ENCODE data around the gene NLGN1.
A peak's percentile ranks its signal among the peaks of the same experiment; 100 is the strongest.

The NLGN1 gene

DNA sequence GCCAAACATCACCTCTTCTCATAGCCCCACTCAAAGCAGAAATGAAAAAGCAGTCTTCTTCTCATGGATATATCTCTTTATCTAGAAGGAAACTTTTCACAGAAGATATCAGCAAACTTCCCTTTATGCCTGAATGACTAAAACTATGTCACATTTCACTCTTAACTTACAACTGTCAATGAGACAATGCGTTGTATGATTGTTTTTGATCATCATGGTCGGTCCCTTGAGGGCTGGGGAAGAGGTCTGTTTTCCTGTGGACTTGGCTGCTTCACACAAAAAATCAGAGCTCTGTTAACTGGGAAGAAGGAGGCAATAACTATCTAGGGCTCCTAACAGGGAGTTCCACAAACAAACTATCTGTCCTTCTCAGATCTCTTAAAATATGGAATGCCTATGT is 5.1 kb downstream of the NLGN1 start:
- DNase-seq (ENCODE audit: low read depth): no peak
- H3K4me3 ChIP-seq (ENCODE audit: control insufficient read depth, low read depth, low read length): no peak overlapping the region
- TF ChIP-seq, protein P1, sequence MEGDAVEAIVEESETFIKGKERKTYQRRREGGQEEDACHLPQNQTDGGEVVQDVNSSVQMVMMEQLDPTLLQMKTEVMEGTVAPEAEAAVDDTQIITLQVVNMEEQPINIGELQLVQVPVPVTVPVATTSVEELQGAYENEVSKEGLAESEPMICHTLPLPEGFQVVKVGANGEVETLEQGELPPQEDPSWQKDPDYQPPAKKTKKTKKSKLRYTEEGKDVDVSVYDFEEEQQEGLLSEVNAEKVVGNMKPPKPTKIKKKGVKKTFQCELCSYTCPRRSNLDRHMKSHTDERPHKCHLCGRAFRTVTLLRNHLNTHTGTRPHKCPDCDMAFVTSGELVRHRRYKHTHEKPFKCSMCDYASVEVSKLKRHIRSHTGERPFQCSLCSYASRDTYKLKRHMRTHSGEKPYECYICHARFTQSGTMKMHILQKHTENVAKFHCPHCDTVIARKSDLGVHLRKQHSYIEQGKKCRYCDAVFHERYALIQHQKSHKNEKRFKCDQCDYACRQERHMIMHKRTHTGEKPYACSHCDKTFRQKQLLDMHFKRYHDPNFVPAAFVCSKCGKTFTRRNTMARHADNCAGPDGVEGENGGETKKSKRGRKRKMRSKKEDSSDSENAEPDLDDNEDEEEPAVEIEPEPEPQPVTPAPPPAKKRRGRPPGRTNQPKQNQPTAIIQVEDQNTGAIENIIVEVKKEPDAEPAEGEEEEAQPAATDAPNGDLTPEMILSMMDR (conservative IDR thresholded peaks at IDR 0.05; ENCODE audit: control insufficient read depth, insufficient read depth, low read depth, low read length): no peak

DNA sequence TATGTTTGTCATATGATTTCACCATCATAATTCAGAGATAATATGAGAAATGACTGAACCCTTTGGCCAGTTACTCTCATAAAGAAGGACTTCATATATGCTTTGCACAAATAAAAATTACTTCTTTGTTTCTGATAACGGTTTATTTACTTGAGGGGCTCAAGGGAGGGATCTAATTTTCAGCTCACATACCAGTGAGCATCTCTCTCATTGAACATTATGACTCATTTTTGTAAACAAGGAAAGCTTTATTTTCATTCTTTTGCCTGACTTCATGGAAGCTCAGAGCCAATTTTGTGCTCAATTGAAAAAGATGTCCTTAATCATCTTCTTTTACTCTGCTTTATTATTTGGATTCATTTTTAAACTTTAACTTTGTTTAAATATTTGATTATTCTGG is 5.8 kb downstream of the NLGN1 start:
- peak; percentile 7 for DNase-seq (ENCODE audit: low read depth)
- TF ChIP-seq, protein P1 (conservative IDR thresholded peaks at IDR 0.05; ENCODE audit: control insufficient read depth, insufficient read depth, low read depth, low read length): no peak
- no peak overlapping the region for H3K4me3 ChIP-seq (ENCODE audit: control insufficient read depth, low read depth, low read length)

DNA sequence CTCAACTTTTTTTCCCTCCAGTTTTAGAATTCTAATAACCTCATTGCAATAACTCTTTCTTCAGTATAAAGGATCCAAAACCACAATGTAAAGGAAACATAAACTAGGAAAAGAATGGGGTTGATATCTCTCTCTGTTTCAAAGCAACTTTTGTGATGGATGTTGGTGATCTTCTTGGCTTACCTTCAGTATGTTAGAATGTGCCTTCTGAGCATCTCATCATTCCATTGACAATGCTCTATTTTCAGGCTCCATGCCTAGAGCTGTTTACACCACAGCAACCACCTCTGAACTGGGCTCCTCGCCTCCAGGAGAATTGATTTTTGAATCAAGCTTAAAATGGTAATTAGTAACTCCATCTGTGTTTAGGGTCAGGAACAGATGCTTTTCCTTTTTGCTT is 6.6 kb downstream of the NLGN1 start:
- no peak for DNase-seq (ENCODE audit: low read depth)
- H3K4me3 ChIP-seq (ENCODE audit: control insufficient read depth, low read depth, low read length): no peak overlapping the region
- TF ChIP-seq, protein P1 (conservative IDR thresholded peaks at IDR 0.05; ENCODE audit: control insufficient read depth, insufficient read depth, low read depth, low read length): no peak

DNA sequence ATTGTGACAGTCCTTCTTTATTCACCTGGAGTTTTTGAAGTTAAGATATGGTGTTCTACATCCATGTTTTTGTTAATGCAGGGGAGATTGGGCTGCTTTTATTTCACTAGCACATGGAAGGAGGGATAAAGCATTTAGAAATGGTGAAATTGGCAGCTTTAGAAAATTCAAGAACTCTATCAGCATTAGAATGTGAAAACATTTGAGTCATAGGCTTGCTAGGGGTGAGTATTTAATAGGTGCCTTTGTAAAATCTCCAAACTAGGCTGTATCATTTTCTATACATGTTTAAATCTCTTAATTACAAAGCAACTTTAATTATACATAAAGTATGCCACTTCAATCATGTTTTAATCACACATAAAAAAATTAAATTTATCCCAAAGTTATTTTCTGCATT is 12.9 kb downstream of the NLGN1 start:
- TF ChIP-seq, protein P1 (conservative IDR thresholded peaks at IDR 0.05; ENCODE audit: control insufficient read depth, insufficient read depth, low read depth, low read length): no peak
- DNase-seq (ENCODE audit: low read depth): no peak
- no peak overlapping the region for H3K4me3 ChIP-seq (ENCODE audit: control insufficient read depth, low read depth, low read length)

DNA sequence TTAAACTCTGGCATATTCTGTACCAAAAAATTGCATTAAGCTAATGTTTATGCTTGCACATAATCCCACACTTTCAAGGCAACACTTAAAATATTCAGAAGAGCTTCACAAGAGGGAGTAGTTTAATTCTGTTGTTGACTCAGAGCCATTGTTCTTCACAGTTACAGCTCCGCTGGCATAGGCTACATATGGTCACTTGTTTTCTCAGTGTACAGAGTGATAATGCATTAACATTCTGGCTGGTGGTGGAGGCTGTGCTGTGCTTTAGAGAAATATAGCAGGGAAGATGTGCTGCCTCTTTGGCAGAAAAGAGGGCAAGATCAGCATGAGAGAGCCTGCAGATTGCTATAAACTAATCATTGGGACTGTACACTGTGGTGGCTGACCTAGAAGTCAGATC is 13.3 kb downstream of the NLGN1 start:
- H3K4me3 ChIP-seq (ENCODE audit: control insufficient read depth, low read depth, low read length): no peak overlapping the region
- DNase-seq (ENCODE audit: low read depth): no peak
- TF ChIP-seq, protein P1 (conservative IDR thresholded peaks at IDR 0.05; ENCODE audit: control insufficient read depth, insufficient read depth, low read depth, low read length): no peak

DNA sequence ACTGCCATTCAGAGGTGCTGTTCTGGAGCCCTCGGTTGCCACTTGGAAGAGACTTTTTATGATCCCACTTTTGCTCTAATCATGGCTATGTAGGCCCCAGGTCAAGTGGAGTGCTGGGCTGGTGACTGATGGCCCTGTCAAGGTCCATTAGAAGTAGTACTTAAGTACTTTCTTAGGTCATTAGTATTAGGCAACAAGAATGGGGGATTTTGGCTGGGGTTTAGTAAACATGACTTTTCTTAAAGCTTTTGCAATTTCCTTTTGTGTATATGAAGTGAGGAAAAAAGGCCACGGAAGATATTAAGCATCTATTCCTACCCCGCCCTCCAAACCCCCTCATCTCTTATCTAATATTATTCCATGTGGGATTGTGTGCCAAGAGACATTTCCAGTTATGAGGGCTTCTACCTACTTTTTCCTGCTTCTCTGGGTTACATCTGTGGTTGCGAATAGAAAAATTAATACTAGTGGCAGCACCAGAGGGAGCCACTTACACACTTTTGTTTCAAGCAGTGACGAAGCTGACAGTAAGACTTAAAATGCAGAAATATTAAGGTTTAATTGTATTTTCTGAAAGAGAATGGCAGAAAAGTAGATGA is 13.9 kb downstream of the NLGN1 start:
- no peak overlapping the region for H3K4me3 ChIP-seq (ENCODE audit: control insufficient read depth, low read depth, low read length)
- peak; percentile 57 for DNase-seq (ENCODE audit: low read depth)
- TF ChIP-seq, protein P1 (conservative IDR thresholded peaks at IDR 0.05; ENCODE audit: control insufficient read depth, insufficient read depth, low read depth, low read length): peak; percentile 46

DNA sequence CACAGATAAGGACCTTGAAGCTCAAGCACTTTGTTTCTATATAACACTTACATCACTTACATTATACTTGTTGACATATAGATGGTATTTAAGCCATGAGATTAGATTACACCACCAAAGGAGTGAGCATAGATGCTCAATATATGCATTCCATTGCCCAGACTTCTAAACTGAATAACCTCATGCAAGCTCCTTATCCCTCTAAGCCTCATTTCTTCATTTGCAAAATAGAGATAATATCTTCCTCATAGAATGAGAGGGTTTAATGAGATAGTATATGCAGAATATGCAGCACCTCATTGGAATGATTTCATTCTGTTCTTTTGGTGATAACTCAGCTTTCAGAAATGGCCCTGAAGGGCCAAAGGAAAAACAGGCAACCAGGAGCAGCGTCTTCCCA is 18.5 kb downstream of the NLGN1 start:
- no peak overlapping the region for H3K4me3 ChIP-seq (ENCODE audit: control insufficient read depth, low read depth, low read length)
- no peak for DNase-seq (ENCODE audit: low read depth)
- TF ChIP-seq, protein P1 (conservative IDR thresholded peaks at IDR 0.05; ENCODE audit: control insufficient read depth, insufficient read depth, low read depth, low read length): no peak
